Measurements from ENCODE around the gene GARIN5A. TPM values are rescaled to one million over a fixed set of nuclear protein-coding genes. Genes with fewer than 3 reads are reported as not detected.

GARIN5A gene
- total RNA-seq, result 1 to 10 TPM in 6 of 8 experiments, under 1 TPM in 2; 0.46 to 6.9 (median 1.9) TPM

DNA sequence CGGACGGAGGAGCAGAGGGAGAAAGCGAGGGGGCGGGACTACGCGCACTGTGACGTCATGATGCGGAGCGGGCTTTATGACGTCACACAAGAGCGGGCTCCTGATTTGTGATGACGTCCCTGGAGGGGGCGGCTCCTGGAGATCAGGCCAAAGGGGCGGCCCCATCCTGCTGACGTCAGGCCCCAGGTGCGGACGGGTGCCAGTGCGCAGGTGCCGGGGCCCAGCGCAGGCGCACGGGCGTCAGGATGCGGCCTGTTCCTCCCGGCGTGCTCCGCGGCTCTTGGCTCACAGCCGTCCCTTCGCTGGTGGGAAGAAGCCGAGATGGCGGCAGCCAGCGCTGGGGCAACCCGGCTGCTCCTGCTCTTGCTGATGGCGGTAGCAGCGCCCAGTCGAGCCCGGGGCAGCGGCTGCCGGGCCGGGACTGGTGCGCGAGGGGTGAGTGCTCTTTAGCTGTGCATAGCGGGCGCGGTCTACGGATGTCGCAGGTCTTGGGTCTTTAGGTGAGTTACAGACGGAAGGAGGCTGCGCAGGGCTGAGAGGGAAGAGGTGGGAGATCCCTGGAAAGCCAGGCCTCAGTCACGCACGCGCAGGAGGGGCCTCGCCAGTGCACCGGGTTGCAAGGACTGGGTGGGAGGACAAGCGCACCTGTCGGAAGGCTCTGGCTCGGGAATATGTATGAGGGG lies at the start of gene GARIN5A, which contains the start of gene EMC10:
Gene GARIN5A, minus strand, starts transcription at position 625 of the 683 bp plus-strand sequence. Its CDS starts 460 bp downstream, at position 165.
Gene EMC10, plus strand, starts transcription at position 284 of the 683 bp plus-strand sequence. Its CDS starts 38 bp downstream, at position 322.
- in situ Hi-C loops (cut with MboI; ENCODE audit: low pct_unique_long_range_greater_than_20kb in 2 of 9, low sequenced_read_pairs in 9 of 9, unreplicated experiment in 9 of 9), result no loop called here

DNA sequence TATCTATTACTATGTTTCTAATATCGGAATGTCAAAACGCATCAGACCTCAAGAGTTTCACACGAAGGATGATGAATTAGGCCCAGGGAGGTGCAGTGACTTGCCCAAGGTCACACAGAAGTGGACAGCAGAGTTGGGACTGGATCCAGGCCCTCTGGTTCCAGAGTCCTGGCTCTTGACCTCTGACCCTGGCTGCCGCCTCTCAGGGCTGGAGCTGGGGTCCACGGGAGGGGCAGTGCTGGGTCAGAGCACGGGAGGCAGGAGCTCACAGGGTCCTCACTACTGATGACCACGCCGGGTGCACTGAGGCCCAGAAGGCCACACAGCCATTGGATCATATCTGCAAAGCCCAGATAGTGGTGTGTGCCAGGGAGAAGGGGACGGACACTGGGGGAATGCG lies 46.2 kb upstream of the GARIN5A start:
- Histone ChIP-seq H3K4me3 (no peak overlapping the region), H3K27ac (no peak overlapping the region), H3K4me1 (replicated peaks in 1 of 2) (no peaks in the 10 kb centered on the region)
- in situ Hi-C loops (cut with MboI; ENCODE audit: low pct_unique_long_range_greater_than_20kb in 2 of 9, low sequenced_read_pairs in 9 of 9, unreplicated experiment in 9 of 9), result no loop called here
- no peak for ATAC-seq (replicated peaks in 6 of 8)
- WGBS, 10 experiments, result 33 to 100% (median 60%) methylated on average over 1 to 8 of the region's 10 CpGs; no CpG with 5 or more reads in 3 of the 10 experiments

More for the DNA sequence above, at the start of gene GARIN5A, which contains the start of gene EMC10:
- peak; percentile 86 to 94 (median 90) for ATAC-seq (replicated peaks in 6 of 8)
- H3K27ac ChIP-seq, result peak within 1 kb of the TSS; percentile 91 to 95
- peak within 1 kb of the TSS; percentile 57 to 97 (median 78) for H3K4me3 ChIP-seq
- H3K4me1 ChIP-seq (replicated peaks in 1 of 2), result peaks cover 5 to 9% of the 10 kb centered on the region in 2 donors
- 0 to 39% (median 20%) methylated on average over 1 to 4 of the region's 58 CpGs; no CpG with 5 or more reads in 6 of the 10 experiments for WGBS, 10 experiments

DNA sequence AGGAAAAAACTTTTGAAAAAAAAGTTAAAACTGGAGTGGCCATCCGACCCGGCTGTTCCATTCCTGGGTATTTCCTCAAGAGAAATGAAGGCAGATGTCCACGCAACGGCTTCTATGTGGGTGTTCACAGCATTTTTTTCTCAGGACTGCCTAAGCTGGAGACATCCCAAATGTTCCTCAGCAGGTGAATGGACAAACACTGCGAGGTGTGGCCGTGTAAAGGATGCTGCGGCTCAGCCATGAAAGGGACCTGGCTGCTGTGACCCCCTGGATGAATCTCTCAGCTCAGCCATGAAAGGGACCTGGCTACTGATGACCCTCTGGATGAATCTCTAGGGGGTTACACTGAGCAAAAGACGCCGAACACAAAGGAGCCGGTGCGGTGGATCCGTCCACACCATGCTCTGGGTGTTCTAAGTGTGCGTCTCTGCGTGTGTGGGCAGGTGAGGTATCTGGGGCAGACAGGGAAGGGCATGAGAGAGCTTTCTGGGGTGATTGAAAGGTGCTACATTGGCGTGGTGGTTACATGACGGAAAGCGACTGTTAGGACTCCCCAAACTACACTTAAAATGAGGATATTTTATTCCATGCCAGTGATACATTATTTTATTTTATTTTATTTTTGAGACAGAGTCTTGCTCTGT lies 44.3 kb upstream of the GARIN5A start:
- no peaks in the 10 kb centered on the region for H3K4me1 ChIP-seq (replicated peaks in 1 of 2)
- in situ Hi-C loops (cut with MboI; ENCODE audit: low pct_unique_long_range_greater_than_20kb in 2 of 9, low sequenced_read_pairs in 9 of 9, unreplicated experiment in 9 of 9), result no loop called here
- WGBS, 10 experiments, result 32 to 100% (median 69%) methylated on average over 1 to 14 of the region's 17 CpGs; no CpG with 5 or more reads in 2 of the 10 experiments
- no peak for ATAC-seq (replicated peaks in 6 of 8)
- H3K27ac ChIP-seq, result no peak overlapping the region
- H3K4me3 ChIP-seq, result no peak overlapping the region

DNA sequence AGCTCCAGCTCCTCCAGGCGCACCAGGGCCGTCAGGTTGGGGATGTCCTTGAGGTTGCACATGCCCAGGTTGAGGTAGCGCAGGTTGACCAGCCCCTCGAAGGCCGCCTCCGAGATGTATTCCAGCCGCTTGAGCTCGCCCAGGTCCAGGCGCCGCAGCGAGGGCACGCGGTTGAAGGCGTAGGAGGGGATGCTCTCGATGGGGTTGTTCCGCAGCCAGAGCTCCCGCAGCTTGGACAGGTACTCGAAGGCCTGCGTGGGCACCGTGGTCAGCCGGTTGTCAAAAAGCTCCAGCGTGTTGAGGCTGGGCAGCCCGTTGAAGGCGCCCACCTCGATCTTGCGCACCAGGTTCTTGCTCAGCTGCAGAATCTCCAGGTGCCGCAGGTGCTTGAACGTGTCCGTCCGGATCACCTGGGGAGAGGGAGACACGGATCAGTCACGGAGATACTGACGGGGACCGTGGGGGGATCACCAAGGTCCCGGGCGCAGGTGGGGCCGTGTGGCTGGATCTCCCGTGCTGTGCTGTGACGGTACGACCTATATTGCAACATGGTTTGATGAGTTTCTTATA lies 42.4 kb upstream of the GARIN5A start:
- H3K27ac ChIP-seq, result no peak overlapping the region
- H3K4me1 ChIP-seq (replicated peaks in 1 of 2), result peaks cover 10 to 14% of the 10 kb centered on the region in 2 donors
- in situ Hi-C loops (cut with MboI; ENCODE audit: low pct_unique_long_range_greater_than_20kb in 2 of 9, low sequenced_read_pairs in 9 of 9, unreplicated experiment in 9 of 9), result no loop called here
- 90 to 100% (median 94%) methylated on average over 1 to 19 of the region's 40 CpGs; no CpG with 5 or more reads in 6 of the 10 experiments for WGBS, 10 experiments
- no peak overlapping the region for H3K4me3 ChIP-seq
- ATAC-seq (replicated peaks in 6 of 8), result no peak

DNA sequence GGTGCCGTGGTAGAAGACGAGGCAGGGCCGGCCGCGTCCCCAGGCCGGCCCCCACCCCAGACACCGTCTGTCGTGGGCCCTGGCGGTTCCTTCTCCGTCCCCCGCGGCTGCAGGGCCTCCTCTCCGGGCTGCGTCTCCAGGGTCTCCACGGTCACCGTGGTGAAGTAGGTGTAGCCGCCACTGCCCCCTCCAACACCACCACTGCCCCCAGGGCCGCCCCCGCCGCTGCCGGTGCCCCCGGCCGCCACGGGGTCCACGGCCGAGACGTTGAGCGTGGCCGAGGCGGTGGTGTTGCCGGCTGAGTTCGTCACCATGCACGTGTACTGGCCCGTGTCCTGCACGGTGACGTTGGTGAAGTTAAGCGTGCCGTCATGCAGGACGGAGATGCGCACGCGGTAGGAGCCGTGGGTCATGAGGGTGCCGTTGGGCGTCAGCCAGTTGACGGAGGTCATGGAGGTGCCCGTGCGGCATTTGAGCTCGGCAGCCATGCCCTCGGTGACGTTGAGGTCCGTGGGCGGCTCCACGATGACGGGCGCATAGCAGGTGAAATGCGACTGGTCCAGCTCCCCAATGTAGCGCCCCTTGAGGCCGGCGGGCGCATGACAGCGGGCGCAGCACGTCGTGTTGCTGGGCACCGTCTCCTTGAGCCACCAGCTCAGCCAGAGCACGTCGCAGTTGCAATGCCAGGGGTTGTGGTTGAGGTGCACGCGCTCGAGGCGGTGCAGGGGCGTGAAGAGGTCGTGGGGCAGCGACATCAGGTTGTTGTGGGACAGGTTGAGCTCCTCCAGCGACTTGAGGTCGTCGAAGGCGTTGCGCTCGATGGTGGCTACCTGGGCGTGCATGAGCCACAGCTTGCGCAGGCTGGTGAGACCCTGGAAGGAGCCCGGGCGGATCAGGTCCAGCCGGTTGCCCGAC lies 41.7 kb upstream of the GARIN5A start:
- H3K4me3 ChIP-seq, result no peak overlapping the region
- ATAC-seq (replicated peaks in 6 of 8), result no peak
- H3K27ac ChIP-seq, result no peak overlapping the region
- H3K4me1 ChIP-seq (replicated peaks in 1 of 2), result peaks cover 17 to 22% of the 10 kb centered on the region in 2 donors
- in situ Hi-C loops (cut with MboI; ENCODE audit: low pct_unique_long_range_greater_than_20kb in 2 of 9, low sequenced_read_pairs in 9 of 9, unreplicated experiment in 9 of 9), result no loop called here
- 70 to 94% (median 83%) methylated on average over 2 to 8 of the region's 87 CpGs; no CpG with 5 or more reads in 6 of the 10 experiments for WGBS, 10 experiments

DNA sequence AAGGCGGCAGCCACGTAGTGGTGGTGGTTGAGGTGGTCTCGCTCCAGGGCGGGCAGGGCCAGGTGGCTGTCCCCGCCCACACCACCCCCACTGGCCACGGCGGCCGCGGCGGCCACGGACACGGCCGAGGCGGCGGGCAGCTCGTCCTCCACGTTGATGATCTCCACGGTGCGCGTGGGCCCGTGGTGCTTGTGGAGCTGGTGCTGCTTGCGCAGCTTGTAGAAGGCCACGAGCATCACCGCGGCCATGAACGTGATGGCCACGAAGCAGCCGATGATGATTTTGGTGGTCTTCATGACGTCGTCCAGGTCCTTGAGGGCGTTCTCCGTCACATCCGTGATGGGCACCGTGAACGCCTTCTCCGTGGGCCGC lies 41.0 kb upstream of the GARIN5A start:
- Histone ChIP-seq H3K4me1 (replicated peaks in 1 of 2) (peaks cover 22 to 28% of the 10 kb centered on the region in 2 donors), H3K4me3 (no peak overlapping the region), H3K27ac (no peak overlapping the region)
- ATAC-seq (replicated peaks in 6 of 8), result no peak
- WGBS, 10 experiments, result 91% methylated on average over 9 of the region's 37 CpGs; no CpG with 5 or more reads in 9 of the 10 experiments
- in situ Hi-C loops (cut with MboI; ENCODE audit: low pct_unique_long_range_greater_than_20kb in 2 of 9, low sequenced_read_pairs in 9 of 9, unreplicated experiment in 9 of 9), result no loop called here

DNA sequence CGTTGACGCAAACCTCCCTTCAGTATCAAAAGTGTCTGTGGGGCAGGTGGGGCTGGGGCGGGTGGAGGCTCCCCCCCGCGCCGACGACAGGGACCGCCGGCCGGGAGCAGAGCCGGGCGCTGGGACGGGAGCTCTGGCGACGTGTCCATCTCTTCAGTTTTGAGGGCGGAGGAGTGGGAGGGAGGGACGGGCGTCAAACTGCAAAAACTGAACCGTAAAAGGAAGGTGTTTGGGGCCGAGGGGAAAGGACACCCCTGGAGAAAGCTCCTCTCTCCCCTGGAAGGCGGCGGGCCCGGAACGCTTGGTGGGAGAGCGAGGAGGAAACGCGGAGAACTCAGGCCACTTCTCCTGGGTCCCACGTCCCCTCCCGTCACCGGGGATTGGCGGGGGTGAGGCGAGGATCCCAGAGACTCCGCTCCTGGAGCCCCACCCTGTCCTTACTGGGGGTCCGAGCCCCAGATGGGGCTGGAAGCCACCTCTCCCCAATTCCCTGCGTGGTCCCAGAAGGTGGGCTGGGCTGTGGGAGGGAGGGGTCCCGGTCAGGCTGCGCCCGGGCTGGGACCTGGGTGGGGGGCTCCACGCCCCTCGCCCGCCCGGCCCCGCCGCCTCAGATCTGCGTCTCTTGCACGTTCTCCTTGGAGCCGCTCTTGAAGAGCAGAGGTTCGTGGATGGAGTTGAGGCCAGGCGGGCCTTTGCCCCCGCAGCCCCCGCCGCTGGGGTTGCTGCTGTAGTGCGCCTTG lies 40.5 kb upstream of the GARIN5A start:
- Histone ChIP-seq H3K4me1 (replicated peaks in 1 of 2) (peaks cover 25 to 34% of the 10 kb centered on the region in 2 donors), H3K27ac (no peak overlapping the region), H3K4me3 (no peak overlapping the region)
- ATAC-seq (replicated peaks in 6 of 8), result no peak
- in situ Hi-C loops (cut with MboI; ENCODE audit: low pct_unique_long_range_greater_than_20kb in 2 of 9, low sequenced_read_pairs in 9 of 9, unreplicated experiment in 9 of 9), result no loop called here
- WGBS, 10 experiments, result 84% methylated on average over 19 of the region's 53 CpGs; no CpG with 5 or more reads in 9 of the 10 experiments

DNA sequence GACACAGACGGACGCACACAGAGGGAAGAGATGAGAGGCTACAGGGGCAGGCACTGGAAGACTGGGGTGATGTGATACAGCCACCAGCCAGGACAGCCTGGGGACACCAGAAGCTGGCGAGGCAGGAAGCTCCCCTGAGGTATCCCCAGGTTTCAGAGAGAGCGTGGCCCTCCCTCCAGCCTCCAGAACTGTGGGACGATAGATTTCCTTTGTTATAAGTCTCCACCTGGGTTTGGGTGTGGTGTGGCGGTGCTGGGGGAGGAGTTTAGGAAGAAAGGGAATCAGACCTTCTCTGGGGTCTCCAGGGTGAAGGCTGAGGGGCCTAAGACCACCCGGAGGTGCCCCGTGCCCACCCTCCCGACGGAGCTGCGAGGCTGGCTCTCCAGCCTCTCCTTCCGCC lies 39.8 kb upstream of the GARIN5A start:
- 53 to 85% (median 76%) methylated on average over 1 to 4 of the region's 12 CpGs; no CpG with 5 or more reads in 5 of the 10 experiments for WGBS, 10 experiments
- H3K27ac ChIP-seq, result no peak overlapping the region
- no peak overlapping the region for H3K4me3 ChIP-seq
- no peak for ATAC-seq (replicated peaks in 6 of 8)
- in situ Hi-C loops (cut with MboI; ENCODE audit: low pct_unique_long_range_greater_than_20kb in 2 of 9, low sequenced_read_pairs in 9 of 9, unreplicated experiment in 9 of 9), result no loop called here
- H3K4me1 ChIP-seq (replicated peaks in 1 of 2), result peaks cover 30 to 37% of the 10 kb centered on the region in 2 donors

DNA sequence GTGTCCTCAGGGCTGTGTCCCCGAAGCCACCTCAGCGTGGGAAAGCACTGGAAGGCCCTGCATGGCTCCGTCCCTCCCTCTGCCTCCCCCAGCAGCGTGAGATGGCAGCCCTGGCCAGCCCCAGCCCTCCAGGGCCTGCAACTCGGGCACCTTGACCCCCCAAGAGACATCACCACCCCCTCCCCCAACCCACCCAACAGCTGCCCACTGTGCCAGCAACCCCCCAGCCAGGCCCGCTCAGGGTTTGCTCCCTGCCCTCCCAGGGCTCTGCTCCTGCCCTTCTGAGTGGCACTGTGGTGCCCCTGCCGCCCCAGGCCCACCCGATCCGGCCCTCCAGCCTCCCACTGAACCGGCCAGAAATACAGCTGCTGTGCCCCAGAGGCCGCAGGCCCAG lies 38.5 kb upstream of the GARIN5A start:
- no peak overlapping the region for H3K4me3 ChIP-seq

DNA sequence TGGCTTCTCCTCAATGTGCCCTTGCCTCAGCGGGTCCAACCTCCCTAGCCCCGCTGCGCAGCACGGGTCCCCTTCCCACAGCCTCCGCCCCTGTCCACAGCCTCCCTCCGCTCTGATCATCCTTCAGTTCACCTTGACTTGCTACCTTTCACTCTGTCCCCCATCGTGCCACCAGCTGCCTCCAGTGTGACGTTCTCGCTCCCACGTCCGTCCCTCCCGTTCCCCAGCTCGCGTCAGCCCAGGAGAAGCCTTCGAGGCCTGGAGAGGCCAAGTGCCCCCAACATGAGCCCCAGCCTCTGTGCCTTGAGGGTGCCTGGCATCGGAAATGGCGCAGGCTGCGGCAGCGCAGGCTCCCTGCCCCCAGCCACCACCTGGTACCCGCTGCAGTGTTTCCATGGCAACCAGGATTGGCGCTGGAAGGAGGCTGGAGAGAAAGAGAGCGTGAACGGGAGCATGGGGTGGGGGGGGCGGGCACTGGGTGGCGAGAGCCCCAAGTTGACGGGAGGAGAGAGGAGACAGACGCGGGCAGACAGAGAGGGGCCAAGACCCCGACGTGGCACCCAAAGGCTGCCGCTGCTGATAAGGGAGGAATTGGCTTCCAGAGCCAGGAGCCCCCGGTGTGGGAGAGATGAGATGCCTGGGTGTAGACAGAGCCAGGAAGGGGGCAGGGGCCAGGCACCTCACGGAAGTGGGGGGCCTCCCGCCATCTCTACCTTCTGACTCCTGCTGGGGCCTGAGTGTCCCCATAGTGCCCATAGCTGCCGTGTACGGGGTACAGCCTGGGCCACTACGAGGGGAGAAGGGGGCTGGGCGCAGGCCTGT lies 37.9 kb upstream of the GARIN5A start:
- peaks cover 36 to 45% of the 10 kb centered on the region in 2 donors for H3K4me1 ChIP-seq (replicated peaks in 1 of 2)
- WGBS, 10 experiments, result 50 to 70% (median 61%) methylated on average over 2 to 7 of the region's 38 CpGs; no CpG with 5 or more reads in 6 of the 10 experiments
- H3K4me3 ChIP-seq, result peak overlapping the region in 1 of 5 donors; percentile 9
- in situ Hi-C loops (cut with MboI; ENCODE audit: low pct_unique_long_range_greater_than_20kb in 2 of 9, low sequenced_read_pairs in 9 of 9, unreplicated experiment in 9 of 9), result no loop called here
- peak overlapping the region; percentile 87 to 92 for H3K27ac ChIP-seq
- no peak for ATAC-seq (replicated peaks in 6 of 8)

More for the DNA sequence above, 38.5 kb upstream of the GARIN5A start:
- in situ Hi-C loops (cut with MboI; ENCODE audit: low pct_unique_long_range_greater_than_20kb in 2 of 9, low sequenced_read_pairs in 9 of 9, unreplicated experiment in 9 of 9), result no loop called here
- no peak for ATAC-seq (replicated peaks in 6 of 8)
- 70% methylated on average over 2 of the region's 11 CpGs; no CpG with 5 or more reads in 9 of the 10 experiments for WGBS, 10 experiments
- H3K4me1 ChIP-seq (replicated peaks in 1 of 2), result peaks cover 30 to 39% of the 10 kb centered on the region in 2 donors
- H3K27ac ChIP-seq, result peak overlapping the region; percentile 32 to 87

DNA sequence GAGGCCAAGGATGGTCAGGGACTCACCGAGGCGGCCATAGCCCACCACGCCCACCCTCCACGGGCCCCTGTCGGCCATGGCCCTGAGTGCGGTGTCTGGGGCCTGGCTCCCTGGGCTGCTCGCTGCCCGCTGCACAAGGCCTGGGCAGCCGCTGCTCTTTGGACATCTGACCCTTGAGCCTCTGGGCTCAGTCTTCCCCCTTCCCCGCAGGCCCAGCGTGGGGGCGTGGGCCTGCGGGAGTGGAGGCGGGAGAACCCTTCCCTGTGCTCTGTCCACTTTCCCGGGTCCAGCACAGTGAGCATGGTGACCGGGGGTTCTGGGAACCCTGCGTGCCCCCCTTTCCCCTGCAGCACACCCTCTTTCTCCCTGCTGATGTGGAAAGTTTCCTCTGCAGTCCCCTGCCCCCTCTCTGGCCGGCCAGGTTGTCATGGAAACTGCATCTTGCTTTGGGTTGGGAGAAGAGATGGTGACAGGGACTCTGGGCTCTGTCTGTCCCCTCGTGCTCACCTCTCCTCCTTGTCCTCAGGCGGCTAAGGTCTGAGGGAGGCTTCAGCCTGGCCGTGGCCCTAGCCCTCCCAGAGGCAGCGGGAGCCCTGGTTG lies 37.2 kb upstream of the GARIN5A start, which contains the start of gene ASPDH:
Gene ASPDH, minus strand, starts transcription at position 168 of the 600 bp plus-strand sequence. Its CDS starts 90 bp downstream, at position 78.
- ATAC-seq (replicated peaks in 6 of 8), result no peak
- Histone ChIP-seq H3K4me3 (peak within 1 kb of the TSS in 1 of 5 donors; percentile 9), H3K4me1 (replicated peaks in 1 of 2) (peaks cover 43 to 52% of the 10 kb centered on the region in 2 donors), H3K27ac (peak within 1 kb of the TSS; percentile 87 to 92)
- WGBS, 10 experiments, result 0 to 15% (median 0%) methylated on average over 1 to 7 of the region's 22 CpGs; no CpG with 5 or more reads in 7 of the 10 experiments
- in situ Hi-C loops (cut with MboI; ENCODE audit: low pct_unique_long_range_greater_than_20kb in 2 of 9, low sequenced_read_pairs in 9 of 9, unreplicated experiment in 9 of 9), result no loop called here
